DMS79 (cell line): ENCODE results near the gene RYR2.

ENCODE experiments used
- DNase-seq: peaks from one replicate; lab custom pipeline; 2025; lab: John Stamatoyannopoulos, UW

Gene RYR2

GRCh38 chr1:237444120-237444790 lies 402.3 kb downstream of the RYR2 start:
- DNase-seq = no peak

- DNase-seq = no peak
Measured at GRCh38 chr1:237448042-237448441, 406.1 kb downstream of the RYR2 start.

- no peak for DNase-seq
Measured at GRCh38 chr1:237457573-237457972, 415.6 kb downstream of the RYR2 start.

GRCh38 chr1:237467320-237467719 lies 425.3 kb downstream of the RYR2 start:
- no peak for DNase-seq

GRCh38 chr1:237470712-237471338 lies 428.8 kb downstream of the RYR2 start:
- DNase-seq = no peak

- DNase-seq = no peak
Measured at GRCh38 chr1:237471377-237471776, 429.4 kb downstream of the RYR2 start.

- no peak for DNase-seq
Measured at GRCh38 chr1:237471956-237472355, 430.0 kb downstream of the RYR2 start.

GRCh38 chr1:237473854-237474253 lies 431.9 kb downstream of the RYR2 start:
- DNase-seq = no peak

- no peak for DNase-seq
Measured at GRCh38 chr1:237478082-237478481, 436.1 kb downstream of the RYR2 start.

- DNase-seq = no peak
Measured at GRCh38 chr1:237478842-237479241, 436.9 kb downstream of the RYR2 start.

- no peak for DNase-seq
Measured at GRCh38 chr1:237482777-237483176, 440.8 kb downstream of the RYR2 start.

GRCh38 chr1:237492359-237492758 lies 450.4 kb downstream of the RYR2 start:
- no peak for DNase-seq

- no peak for DNase-seq
Measured at GRCh38 chr1:237500566-237500965, 458.6 kb downstream of the RYR2 start.

- no peak for DNase-seq
Measured at GRCh38 chr1:237503292-237503691, 461.3 kb downstream of the RYR2 start.

- no peak for DNase-seq
Measured at GRCh38 chr1:237507005-237507404, 465.0 kb downstream of the RYR2 start.

GRCh38 chr1:237509748-237510147 lies 467.8 kb downstream of the RYR2 start:
- no peak for DNase-seq

- DNase-seq = no peak
Measured at GRCh38 chr1:237525102-237525501, 483.1 kb downstream of the RYR2 start.

- no peak for DNase-seq
Measured at GRCh38 chr1:237527761-237528160, 485.8 kb downstream of the RYR2 start.

GRCh38 chr1:237528545-237528944 lies 486.6 kb downstream of the RYR2 start:
- DNase-seq = no peak

- no peak for DNase-seq
Measured at GRCh38 chr1:237539055-237539454, 497.1 kb downstream of the RYR2 start.

- no peak for DNase-seq
Measured at GRCh38 chr1:237542525-237543418, 500.8 kb downstream of the RYR2 start.

- no peak for DNase-seq
Measured at GRCh38 chr1:237553078-237553477, 511.1 kb downstream of the RYR2 start.

GRCh38 chr1:237556911-237557310 lies 514.9 kb downstream of the RYR2 start:
- no peak for DNase-seq
